Measurements from ENCODE around the gene ADCY5.
"Not testable (repeated sequence)": the region's sequence is repeated elsewhere in the genome, so short reads cannot be mapped to it uniquely, and the experiment has no call there.

Gene ADCY5

DNA sequence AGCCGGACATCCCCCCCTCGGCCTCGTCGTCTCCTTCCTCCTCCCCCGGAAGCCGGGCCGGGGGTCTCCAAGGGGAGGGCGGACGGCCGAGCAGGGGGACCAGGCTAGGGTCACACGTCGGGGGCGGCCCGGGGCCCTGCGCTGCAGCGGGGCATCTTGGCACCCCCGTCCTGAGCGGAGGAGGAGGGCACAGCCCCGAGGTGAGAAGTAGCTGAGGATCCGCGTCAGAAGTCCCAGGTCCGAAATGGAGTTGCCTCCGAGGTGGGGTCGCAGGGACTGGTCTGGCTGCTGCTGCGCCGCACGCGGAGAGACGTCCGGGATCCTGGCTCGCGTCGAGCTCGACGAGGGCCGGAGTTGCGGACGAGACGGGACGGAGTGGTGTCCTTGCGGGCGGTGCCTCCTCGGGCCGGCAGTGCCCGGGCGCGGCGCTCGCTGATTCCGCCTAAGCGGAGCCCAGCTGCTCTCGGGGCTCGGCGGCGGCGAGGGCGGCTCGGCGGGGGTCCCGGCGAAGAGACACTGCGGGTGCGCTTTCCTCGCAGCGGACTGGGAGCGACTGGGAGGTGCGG is at the start of gene ADCY5:
Gene ADCY5 (minus strand): TSS at position 555 of the 566 bp plus-strand sequence. CDS start 545 bp downstream, at position 10.
- DNase-seq = no peak

DNA sequence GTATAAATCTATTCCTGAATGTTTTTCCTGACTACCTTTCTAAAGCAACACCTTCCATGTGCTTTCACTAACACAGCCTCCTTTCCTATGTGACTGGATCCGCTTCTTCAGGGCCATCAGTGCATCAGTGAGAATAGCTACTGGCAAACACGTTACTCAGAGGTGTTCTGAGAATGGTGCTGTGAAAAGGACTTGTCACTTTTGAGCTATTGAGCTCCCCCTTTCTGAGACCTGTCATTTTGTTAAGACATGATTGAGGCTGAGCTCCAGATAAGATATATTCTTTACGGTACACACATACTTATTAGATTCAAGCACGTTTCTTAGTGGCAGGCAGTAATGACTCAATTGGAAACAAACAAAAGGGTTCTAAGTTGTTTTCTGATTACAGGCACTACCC is 45.0 kb upstream of the ADCY5 start:
- no peak for DNase-seq

DNA sequence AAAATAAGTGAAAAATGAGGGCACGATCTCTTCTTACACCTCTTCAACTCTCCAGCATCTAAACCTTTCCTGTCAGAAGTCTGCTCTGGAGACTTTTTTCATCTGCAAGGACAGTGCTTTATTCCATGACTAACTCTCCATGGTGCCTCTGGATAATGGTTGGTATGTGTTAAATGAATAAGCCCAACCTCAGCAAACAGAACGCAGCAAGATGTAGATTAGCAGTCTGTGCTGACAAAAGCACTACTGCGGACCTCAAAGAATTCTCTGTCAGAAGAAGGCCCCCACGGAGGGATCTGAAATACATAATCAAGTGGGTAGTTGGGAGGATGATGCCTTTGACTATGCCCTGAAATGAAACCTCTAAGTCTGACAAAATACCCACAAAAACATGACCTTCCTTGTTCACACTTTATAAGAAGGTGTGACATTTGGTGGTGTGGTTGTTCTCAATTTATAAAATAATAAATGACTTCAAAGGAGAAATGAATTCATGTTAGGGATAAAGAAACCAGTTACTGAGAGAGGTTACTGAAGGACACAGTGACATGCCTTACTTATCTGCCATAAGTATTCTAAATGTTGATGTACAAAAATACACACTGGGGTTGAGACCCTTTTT is 43.2 kb upstream of the ADCY5 start:
- no peak for DNase-seq

DNA sequence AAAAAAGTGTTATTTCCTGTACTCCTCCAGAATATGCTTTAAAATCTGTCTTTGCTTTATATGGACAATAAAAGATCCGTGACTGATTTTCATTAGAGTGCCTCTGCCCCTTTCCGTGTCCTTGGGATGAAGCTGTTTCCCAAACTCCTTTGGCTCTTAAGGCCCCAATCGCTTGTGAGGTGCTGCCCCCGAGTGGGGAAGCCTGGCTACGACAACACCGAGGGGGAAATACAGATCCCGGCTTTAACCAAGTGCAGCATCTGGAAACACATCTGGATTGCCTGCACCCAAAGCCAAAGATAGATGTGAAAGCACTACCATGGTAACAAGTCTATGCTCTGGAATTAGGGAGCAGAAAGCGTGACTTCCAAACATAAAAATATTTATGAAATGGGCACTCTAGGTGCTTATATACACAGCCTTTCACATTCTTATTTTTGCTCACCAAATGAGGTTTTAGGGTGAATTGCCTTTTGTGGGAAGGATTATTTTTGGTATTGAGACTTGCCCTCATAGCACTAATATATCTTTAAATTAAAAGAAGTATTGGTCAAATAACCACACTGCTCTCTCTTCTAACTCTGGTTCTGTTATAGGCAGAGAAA is 40.6 kb upstream of the ADCY5 start:
- DNase-seq = peak; percentile 8

DNA sequence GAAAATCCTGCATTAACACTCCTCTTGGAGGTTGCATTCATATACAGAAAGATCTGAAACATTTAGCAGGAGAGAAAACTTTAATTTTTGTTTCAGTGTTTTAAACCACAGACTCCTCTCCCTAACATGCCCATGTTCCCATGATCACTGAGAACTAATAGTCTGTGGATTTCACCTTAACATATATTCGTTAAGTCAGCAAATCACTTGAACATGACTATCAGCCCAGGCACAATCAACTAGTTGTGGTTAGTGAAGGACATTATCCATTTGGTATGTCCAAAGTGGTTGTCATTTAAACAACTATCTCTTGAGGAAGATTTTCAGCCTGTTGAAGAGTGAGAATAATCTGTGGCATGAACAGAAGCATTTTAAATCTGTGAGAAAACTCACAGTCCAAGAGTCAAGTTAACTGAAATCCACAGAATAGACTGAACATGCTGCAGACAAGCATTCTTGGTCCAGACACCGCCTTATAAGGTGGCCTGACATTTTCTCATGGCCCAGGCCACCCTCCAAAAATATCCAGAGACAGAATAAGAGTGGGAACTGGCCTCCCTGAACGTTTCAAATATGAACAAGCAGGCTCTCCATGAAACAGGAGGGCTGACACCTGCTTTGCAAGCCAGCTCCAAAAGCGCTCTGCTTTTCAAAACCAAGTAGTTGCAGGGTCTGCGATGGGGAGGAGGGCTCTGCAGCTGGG is 39.9 kb upstream of the ADCY5 start:
- DNase-seq = no peak

DNA sequence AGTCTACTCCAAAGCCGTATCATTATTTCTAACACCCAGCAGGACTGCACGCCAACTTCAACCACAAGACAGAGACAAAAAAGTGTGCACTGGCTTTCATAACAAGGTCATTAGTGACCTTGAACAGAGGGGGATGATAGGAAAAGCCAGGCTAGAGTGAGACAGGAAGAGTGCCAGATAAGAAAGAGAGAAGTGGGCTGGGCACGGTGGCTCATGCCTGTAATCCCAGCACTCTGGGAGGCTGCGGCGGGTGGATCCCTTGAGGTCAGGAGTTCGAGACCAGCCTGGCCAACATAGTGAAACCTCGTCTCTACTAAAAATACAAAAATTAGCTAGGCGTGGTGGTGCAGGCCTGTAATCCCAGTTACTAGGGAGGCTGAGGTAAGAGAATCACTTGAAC is 38.2 kb upstream of the ADCY5 start:
- not testable (repeated sequence) for DNase-seq

DNA sequence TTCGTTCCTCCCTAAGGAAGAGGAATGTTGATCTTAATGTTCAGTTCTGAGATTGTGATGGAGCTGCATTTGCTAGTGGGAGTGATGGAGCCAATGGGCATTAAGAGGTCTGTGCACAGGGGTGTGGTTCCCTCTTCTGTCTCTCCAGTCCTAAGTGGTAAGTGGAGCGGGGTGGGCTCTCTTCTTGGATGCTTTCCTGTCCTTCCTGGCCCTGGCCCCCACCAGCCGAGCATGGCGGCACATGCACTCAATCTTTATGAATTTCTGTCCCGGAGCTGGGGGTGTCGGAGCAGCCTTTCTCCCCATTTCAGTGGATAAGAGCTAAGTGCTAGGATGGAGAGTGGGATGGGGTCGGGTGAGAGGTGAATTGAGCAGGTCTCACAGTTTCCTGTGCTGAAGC is 37.6 kb upstream of the ADCY5 start:
- DNase-seq = no peak

DNA sequence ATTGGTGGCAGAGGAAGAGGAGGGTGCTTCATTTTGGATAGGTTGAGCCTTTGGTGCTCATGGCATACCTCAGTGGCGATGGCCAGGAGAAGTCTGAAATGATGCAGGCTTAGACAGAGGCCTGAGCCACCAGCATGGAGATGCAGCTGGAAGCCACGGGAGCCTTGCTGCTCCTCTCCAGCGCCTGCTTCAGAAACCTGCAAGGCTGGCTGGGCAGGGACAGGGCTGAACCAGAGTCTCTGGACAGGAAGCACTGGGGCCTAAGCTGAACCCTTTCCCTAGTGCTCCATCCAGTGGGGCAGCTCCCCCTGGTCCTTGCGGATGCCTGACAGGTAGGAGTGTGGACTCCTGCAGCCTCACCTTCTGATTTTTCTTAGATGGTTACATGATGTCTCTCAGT is 36.7 kb upstream of the ADCY5 start:
- DNase-seq = no peak

DNA sequence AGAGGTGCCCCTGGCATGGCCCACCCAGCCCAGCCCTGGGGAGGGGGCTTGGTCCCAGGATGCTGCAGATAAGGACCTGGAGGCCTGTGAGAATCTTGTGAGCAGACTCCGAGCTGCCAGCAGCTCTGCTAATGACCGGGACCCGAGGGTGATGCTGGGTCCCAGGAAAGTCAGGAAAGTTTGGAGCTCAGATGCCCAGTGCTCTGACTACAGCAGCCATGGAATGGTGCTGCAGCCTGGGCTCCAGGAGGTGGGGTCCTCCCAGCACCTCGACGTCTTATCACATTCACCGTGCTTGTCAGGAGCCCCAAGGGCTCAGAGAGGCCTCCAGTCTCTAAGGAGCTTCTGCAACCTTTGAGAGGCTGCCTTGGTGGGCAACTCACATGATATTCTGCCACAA is 34.3 kb upstream of the ADCY5 start:
- DNase-seq = no peak

DNA sequence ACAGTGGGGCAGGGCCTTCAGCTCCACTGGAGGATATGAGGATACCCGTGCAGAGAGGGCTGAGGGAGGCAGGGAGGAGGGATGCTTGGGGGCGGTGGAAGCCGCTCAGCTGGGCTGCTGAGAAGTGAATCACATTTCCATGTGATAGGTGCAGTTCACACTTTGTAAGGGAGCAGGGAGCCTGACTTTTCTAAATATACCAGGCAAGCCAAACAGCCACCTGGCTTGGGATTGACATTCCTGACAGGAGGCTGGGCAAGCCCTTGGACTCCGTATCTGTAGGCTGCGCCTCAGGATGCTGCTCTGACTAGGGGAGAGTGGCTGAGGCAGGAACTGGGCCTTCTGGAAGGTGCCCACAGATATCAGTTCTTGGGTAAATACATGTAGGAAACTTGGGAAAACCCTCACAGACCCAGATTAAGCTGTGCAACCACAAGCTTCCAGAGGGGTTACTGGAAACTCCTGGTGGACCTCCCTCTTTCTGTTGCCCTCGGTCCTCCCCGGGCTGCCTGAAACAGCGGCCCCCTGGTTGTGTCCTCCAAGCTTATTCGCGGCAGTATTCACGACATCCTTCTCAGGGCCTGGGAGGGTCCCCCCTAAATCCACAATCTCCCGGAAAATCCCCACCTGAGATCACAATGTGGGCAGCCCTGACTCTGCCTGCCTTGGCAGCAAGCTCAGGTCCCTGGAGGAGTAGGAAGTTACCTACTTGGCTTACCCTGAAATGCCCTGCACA is 33.0 kb upstream of the ADCY5 start:
- no peak for DNase-seq

DNA sequence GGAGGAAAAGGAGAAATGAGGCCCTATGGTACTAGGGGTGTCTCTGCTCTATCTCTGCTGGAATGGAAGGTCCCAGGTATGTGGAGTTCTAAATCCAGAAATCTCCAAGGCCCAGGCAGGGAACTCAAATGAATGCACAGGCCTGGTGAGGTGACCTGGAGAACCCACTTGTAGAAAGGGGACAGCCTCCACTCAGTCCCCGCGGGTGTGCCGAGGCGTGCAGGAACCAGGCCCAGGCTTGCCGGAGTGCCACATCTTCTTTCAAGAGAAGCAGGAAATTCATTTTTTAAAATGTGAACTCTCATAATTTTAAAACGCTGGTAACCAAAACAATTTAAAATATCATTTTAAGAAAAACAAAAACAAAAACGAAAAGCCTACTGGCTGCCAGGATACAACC is 32.2 kb upstream of the ADCY5 start:
- DNase-seq = no peak

DNA sequence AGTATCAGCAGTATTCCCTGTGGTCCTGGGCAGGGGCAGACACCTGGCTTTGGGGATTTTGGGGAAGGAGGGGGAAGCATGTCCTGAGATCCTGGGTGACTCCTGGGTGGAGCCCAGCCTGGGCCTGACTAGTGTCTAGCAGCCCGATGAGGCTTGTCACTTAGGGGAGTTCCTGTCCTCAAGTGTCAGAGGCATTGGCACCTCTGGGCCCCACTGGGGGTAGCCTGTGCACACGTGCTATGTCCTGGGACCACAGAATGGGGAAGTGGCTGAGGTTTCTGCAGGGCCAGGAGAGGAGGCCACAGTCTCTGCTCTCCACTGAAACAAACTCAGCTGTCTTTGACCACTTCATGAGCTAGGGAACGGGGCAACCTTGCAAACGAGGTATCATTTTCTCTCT is 31.5 kb upstream of the ADCY5 start:
- no peak for DNase-seq

DNA sequence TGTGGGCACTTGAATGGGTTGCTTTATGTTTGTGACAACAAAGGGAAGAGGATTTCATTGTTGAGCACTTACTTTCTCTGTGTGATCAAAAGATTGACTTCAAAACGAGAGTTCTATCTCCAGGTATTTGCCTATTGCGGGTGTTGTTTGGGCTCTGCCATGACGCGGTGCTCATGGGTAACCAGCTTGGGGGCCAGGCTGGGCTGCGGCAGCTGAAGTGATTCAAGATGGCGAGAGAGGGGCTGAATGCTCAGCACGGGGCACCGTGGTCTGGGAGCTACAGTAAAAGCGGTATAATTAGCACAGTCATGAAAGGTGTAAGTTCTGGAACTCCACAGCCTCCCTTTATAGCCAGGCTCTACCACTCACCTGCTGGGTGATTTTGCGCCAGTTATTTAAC is 31.0 kb upstream of the ADCY5 start:
- no peak for DNase-seq

DNA sequence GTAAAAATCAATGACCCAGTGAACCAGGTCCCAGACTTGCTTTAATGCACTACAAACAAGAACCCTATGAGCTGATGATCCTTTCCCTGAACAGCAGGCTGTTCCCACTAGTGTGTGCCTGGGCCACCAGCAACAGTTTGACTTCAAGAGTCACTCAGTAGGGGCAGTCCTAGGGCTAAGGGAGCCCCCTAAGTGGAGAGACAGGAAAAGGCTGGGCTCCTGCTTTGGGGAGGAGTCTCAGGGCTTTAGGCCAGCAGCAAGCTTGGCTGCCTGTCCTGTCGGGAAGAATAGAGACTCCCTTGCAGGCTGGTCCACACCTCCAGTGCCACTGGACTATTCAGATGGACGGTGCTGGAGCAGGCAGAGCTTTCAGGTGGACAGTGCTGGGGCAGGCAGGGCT is 29.4 kb upstream of the ADCY5 start:
- no peak for DNase-seq

DNA sequence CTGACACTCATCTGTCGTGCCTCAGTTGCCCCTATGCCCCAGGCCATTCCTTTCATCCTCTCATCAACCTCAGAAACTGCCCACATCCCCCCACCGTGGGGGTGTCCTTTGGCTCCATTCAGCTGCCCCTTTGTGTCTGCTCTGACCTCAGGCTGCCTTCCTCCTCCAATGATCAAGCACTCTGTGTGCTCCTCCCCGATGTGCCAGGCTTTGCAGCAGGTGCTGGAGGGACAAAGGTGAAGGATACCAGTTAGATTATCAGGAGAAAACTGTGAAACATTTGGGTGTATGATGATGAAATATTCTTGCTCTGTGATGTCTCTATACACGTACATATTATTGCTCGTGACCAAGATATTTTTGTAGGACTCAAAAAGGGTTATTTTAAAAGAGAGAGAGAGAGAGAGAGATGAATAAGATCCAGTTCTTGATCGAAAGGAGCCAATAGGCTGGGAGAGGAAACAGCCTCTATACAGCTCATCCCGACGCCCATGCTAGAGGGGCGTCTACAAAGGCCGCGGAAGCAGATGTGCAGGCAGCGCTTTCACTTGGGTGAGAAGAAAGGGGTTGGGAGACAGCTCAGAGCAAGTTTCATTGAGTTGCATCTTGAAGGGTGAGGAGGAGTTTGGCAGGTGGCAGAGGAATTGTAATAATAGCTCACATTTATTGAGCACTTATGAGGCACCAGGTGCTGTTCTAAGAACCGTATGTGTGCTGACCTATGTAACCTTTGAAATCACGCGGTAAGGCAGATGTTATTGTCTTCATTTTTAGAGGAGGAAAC is 28.3 kb upstream of the ADCY5 start:
- DNase-seq = no peak

DNA sequence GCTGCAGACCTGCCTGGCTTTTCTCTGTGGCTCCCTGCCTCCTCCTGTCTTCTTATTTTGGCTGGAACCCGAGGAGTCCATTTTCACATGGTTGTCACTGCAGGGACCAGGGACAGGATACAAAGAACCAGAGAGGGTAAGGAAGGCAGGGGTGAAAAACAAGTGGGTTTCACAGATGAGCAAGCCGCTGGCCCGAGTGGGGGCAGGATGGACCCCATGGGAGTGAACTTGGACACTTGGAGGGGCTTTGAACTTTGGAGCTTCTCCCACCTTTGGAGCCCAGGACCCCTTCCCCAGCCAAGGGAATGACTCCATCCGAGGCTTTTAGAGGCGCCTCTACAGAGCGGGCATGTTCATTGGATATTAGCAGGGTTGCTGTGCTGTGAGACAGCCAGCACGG is 26.9 kb upstream of the ADCY5 start:
- DNase-seq = no peak

DNA sequence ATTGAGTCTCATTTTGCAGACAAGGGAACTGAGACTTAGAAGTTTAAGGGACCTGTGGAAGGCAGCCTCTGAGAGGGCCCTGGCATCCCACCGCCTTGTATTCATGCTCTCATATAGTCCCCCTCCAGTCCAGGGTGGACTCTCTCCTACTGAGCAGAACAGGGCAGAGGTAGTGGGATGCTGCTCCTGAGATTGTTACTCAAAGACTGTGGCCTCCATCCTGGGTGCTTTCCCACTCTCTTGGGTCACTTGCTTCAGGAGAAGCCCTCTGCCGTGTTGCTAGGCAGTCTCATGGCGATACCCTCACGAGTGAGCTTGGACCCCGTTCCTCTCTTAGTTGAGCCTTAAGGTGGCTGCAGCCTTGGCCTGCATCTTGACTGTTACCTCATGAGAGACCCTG is 22.2 kb upstream of the ADCY5 start:
- no peak for DNase-seq

DNA sequence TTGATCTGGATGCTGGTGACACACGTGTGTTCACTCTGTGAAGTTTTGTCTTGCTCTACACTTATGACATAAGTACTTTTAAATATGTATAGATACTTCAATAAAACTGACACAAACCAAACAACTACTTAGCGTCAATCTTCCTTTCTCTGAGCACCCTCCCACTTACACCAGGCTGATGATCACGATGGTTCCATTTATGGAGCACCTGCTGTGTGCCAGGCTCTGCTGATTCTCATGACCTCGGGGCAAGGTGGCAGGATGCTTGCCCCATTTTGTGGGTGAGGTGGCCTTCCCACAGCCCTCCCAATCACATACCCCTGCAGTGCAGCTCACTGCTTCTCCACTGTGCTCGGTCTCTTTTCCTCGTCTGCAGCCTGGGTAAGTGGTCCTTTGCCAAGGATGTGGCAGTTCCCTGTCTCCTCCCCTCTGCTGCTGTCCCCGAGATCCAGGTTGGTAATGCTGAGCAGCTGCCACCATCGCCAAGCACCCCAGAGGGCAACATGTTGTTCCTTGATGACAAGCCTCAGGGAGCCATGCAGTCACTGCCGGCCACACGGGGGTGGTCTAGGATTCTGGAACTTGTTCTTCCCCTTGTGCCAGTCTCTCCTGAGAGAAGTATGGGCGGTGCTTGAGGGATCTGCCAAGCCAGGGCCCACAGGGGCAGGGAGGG is 20.6 kb upstream of the ADCY5 start:
- no peak for DNase-seq

DNA sequence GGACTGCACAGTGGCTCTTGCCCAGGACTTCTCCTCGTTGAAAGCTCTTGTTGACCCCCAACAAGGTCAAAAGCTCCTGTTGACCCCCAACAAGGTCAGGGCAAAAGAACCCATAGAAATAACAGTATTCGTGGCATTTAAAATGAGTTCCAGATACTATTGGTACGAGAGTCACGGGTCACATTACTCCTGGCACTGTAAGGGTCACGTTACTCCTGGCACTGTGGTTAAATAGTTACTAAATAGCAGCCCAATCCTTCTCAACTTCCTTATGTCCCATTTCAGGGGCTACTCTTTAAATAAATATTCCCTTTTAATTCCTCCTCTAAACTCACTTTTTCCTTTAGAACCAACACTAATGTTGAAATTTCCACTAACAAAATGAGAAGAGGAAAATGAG is 18.2 kb upstream of the ADCY5 start:
- DNase-seq = no peak

DNA sequence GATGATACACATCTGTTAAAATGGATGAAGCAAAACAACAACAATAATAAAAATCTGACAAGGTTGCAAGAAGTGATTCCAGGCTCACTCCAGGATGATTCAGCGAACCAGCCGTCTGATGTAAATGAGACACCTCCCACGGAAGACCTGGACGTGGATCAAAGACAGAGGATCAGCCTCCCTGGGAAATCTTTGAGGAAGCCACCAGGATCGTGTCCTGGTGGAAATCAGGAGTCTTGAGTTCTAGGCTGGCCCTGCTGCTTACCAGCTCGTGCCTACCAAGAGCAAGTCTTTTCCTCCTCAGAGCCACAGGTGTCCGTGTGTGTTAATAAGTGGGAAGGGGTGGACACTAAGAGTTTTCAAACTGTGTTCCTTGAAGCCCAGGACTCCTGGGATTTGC is 15.3 kb upstream of the ADCY5 start:
- no peak for DNase-seq

DNA sequence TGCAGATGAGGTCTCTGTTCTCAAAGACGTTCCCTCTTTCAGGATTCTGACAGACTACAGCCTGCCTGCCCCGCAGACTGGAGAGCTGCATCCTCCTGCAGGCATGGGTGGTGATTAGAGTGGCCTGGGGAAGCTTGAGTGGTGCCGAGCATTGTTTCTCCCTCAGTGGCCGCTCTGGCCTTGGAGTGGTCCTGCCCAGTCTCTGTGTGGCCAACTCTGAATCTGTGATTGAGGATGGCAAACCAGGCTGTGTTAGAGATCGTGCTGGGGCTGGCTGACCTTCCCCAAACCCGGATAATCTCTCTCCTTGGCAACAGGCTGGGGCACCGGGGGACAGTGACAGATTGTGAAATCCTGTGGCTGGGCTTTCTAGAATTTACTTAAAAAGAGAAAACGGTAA is 11.0 kb upstream of the ADCY5 start:
- DNase-seq = no peak

DNA sequence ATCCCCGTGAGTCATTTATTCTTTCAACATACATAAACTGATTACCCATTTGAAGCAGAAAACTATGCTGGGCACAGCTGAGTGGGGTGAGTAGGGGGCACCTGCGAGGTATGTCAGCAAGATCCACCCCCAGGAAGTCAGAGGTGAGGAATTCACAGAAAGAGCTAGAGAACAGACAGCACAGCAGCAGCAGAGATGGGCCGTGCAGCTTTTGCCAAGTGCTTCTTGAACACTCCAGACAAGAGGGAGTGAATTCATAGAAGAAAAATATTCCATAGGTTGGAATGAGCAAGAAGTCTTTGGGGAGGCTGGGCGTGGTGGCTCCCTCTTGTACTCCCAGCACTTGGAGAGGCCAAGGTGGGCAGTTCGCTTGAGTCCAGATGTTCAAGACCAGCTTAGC is 9.4 kb upstream of the ADCY5 start:
- DNase-seq = no peak

All from NK-92 treated with Interleukin-12 subunit alpha and Interleukin-12 subunit beta, amount 100 ng/mL, for 24 hours (cell line).